Caco-2 (cell line): Measurements from ENCODE around the gene LCN12. TPM values are rescaled to one million over a fixed set of nuclear protein-coding genes. Genes with fewer than 3 reads are reported as not detected.

Experiments used
- BruUV-seq: library from RNA; stranded (reverse); fragments of 400-500 nt; replicated peaks from 2 replicates; lab custom pipeline; 2021; lab: Mats Ljungman, UMichigan
- CTCF ChIA-PET: fragments of 300-600 bp; sonication (Branson Sonifier 250); formaldehyde crosslinking; loops from one replicate; lab custom pipeline; 2022; ENCODE audit warnings: antibody characterized with exemption; lab: Charles Lee
- POLR2A ChIA-PET: fragments of 300-600 bp; sonication (Branson Sonifier 250); formaldehyde crosslinking; loops from one replicate; lab custom pipeline; 2022; ENCODE audit warnings: antibody characterized with exemption; lab: Charles Lee
- DNase-seq, 2 experiments: peaks; one replicate each; pipeline versions ENCODE4 v3.0.0 to v3.0.0-alpha.2; 2020 to 2022
- H3K27me3 ChIP-seq: replicated peaks from 2 replicates; pipeline ENCODE4 v1.6.0; 2011; ENCODE audit warnings: low read length; ENCODE audit not compliant: control insufficient read depth, insufficient read depth
- H3K36me3 ChIP-seq: 2 replicates; pipeline ENCODE4 v1.5.1; 2011; ENCODE audit warnings: low read length; ENCODE audit not compliant: control insufficient read depth, insufficient read depth
- H3K4me1 ChIP-seq: fragments of 250-450 bp; sonication (Bioruptor Pico); 2 replicates; pipeline ENCODE4 v1.5.1; 2020; ENCODE audit warnings: mild to moderate bottlenecking
- H3K4me3 ChIP-seq: 2 replicates; pipeline ENCODE4 v1.5.1; 2011; ENCODE audit warnings: low read depth, mild to moderate bottlenecking, control low read depth, low read length
- H3K9me3 ChIP-seq: fragments of 250-450 bp; sonication (Bioruptor Pico); 2 replicates; pipeline ENCODE4 v1.5.1; 2020; ENCODE audit warnings: mild to moderate bottlenecking, moderate library complexity
- H3K27ac Mint-ChIP-seq: one replicate; pipeline ENCODE4 v1.8.0; 2022; ENCODE audit warnings: mixed read lengths; ENCODE audit not compliant: unreplicated experiment
- H3K27me3 Mint-ChIP-seq: one replicate; pipeline ENCODE4 v1.8.0; 2022; ENCODE audit warnings: mixed read lengths; ENCODE audit not compliant: insufficient read depth, unreplicated experiment
- H3K36me3 Mint-ChIP-seq: one replicate; pipeline ENCODE4 v1.8.0; 2022; ENCODE audit warnings: mild to moderate bottlenecking, mixed read lengths; ENCODE audit not compliant: insufficient read depth, unreplicated experiment
- H3K4me1 Mint-ChIP-seq: one replicate; pipeline ENCODE4 v1.8.0; 2022; ENCODE audit warnings: low read depth, mixed read lengths; ENCODE audit not compliant: unreplicated experiment
- H3K4me3 Mint-ChIP-seq: one replicate; pipeline ENCODE4 v1.8.0; 2022; ENCODE audit warnings: mild to moderate bottlenecking, moderate library complexity, mixed read lengths; ENCODE audit not compliant: unreplicated experiment
- H3K9me3 Mint-ChIP-seq: one replicate; pipeline ENCODE4 v1.8.0; 2022; ENCODE audit warnings: mixed read lengths; ENCODE audit not compliant: unreplicated experiment
- CTCF ChIP-seq, 2 experiments: fragments of 200-600 bp in 1 of 2; IDR thresholded peaks; 1 replicate in 1 of 2; 2 replicates in 1 of 2; pipeline versions ENCODE4 v1.5.1 to v1.8.0; 2011 to 2022; ENCODE audit warnings: antibody characterized with exemption in 1 of 2, control low read depth in 1 of 2, inconsistent platforms in 1 of 2, low read depth in 1 of 2, low read length in 1 of 2, mild to moderate bottlenecking in 1 of 2, moderate library complexity in 1 of 2; ENCODE audit not compliant: insufficient read depth in 1 of 2, severe bottlenecking in 1 of 2, unreplicated experiment in 1 of 2
- intact Hi-C: fragments of 100-400 bp; cut with micrococcal nuclease; formaldehyde crosslinking; loops from one replicate; pipeline ENCODE4 v1.10.0; 2022; ENCODE audit not compliant: unreplicated experiment
- total RNA-seq: library from RNA; stranded (reverse); gene quantifications from 2 replicates; pipeline ENCODE4 v1.2.3, GENCODE V29; 2022

Gene LCN12
- total RNA-seq, 1 experiment from 2014 or later: 20.0 TPM

GRCh38 chr9:136979769-136980587 is 27.9 kb downstream of the LCN12 start:
- POLR2A ChIA-PET: no interaction called here
- TF ChIP-seq CTCF (IDR thresholded peaks at IDR 0.05; ENCODE audit: insufficient read depth in 1 of 2, low read depth in 1 of 2, low read length in 1 of 2, severe bottlenecking in 1 of 2, unreplicated experiment in 1 of 2): no peak
- Mint-ChIP-seq H3K4me1 (no peaks in the 10 kb centered on the region), H3K4me3 (no peak overlapping the region), H3K27ac (no peak overlapping the region), H3K9me3 (no peaks in the 10 kb centered on the region), H3K27me3 (no peaks in the 10 kb centered on the region), H3K36me3 (no peaks in the 10 kb centered on the region)
- intact Hi-C loops: no loop called here
- no TSS peak for BruUV-seq
- no peak for DNase-seq
- CTCF ChIA-PET: no interaction called here
- Histone ChIP-seq H3K9me3 (no peaks in the 10 kb centered on the region), H3K27me3 (no peaks in the 10 kb centered on the region), H3K36me3 (no peaks in the 10 kb centered on the region), H3K4me3 (no peak overlapping the region), H3K4me1 (no peaks in the 10 kb centered on the region)

GRCh38 chr9:136980669-136981478 is 28.8 kb downstream of the LCN12 start:
- no TSS peak for BruUV-seq
- H3K4me3 ChIP-seq: no peak overlapping the region
- Mint-ChIP-seq H3K36me3 (no peaks in the 10 kb centered on the region), H3K27ac (no peak overlapping the region), H3K9me3 (no peaks in the 10 kb centered on the region), H3K27me3 (no peaks in the 10 kb centered on the region), H3K4me1 (no peaks in the 10 kb centered on the region), H3K4me3 (no peak overlapping the region)
- no peaks in the 10 kb centered on the region for H3K36me3 ChIP-seq
- intact Hi-C loops: no loop called here
- ChIA-PET POLR2A (no interaction called here), CTCF (interaction anchor here (0.6 kb wide), 1 partner anchor 600 kb away, joined by 3 read pairs; no protein-coding TSS in a partner anchor)
- no peak for DNase-seq
- no peaks in the 10 kb centered on the region for H3K9me3 ChIP-seq
- TF ChIP-seq CTCF (IDR thresholded peaks at IDR 0.05; ENCODE audit: insufficient read depth in 1 of 2, low read depth in 1 of 2, low read length in 1 of 2, severe bottlenecking in 1 of 2, unreplicated experiment in 1 of 2): no peak
- H3K27me3 ChIP-seq: no peaks in the 10 kb centered on the region
- H3K4me1 ChIP-seq: no peaks in the 10 kb centered on the region

- H3K4me1 ChIP-seq: no peaks in the 10 kb centered on the region
- H3K4me3 Mint-ChIP-seq: no peak overlapping the region
- TF ChIP-seq CTCF (IDR thresholded peaks at IDR 0.05; ENCODE audit: insufficient read depth in 1 of 2, low read depth in 1 of 2, low read length in 1 of 2, severe bottlenecking in 1 of 2, unreplicated experiment in 1 of 2): no peak
- H3K9me3 Mint-ChIP-seq: no peaks in the 10 kb centered on the region
- no peaks in the 10 kb centered on the region for H3K36me3 ChIP-seq
- H3K27me3 ChIP-seq: no peaks in the 10 kb centered on the region
- no TSS peak for BruUV-seq
- intact Hi-C loops: no loop called here
- H3K9me3 ChIP-seq: no peaks in the 10 kb centered on the region
- H3K36me3 Mint-ChIP-seq: no peaks in the 10 kb centered on the region
- no peak overlapping the region for H3K27ac Mint-ChIP-seq
- H3K4me1 Mint-ChIP-seq: no peaks in the 10 kb centered on the region
- no peak for DNase-seq
- H3K4me3 ChIP-seq: no peak overlapping the region
- ChIA-PET CTCF (interaction anchor here (0.6 kb wide), 1 partner anchor 601 kb away, joined by 3 read pairs; no protein-coding TSS in a partner anchor), POLR2A (no interaction called here)
- H3K27me3 Mint-ChIP-seq: no peaks in the 10 kb centered on the region
Observed at GRCh38 chr9:136981588-136982231, 29.6 kb downstream of the LCN12 start.
